ENCODE measurements around the gene PPIF. TPM values are rescaled to one million over a fixed set of nuclear protein-coding genes. Genes with fewer than 3 reads are reported as not detected.

The PPIF gene
- total and polyA plus RNA-seq, 2 of the 4 experiments (the other 2 are of a cell fraction) = 29.2 to 130 TPM

GRCh38 chr10:79354615-79355014 is 7.3 kb downstream of the PPIF start:
- POLR2A ChIA-PET (ENCODE audit: unreplicated experiment) = no interaction called here
- in situ Hi-C loops (cut with MboI; ENCODE audit: low sequenced_read_pairs) (no loop called here), intact Hi-C loops (cut with micrococcal nuclease) (no loop called here), dilution Hi-C loops (cut with HindIII; ENCODE audit: low sequenced_read_pairs, unreplicated experiment) (no loop called here)
- H3K27me3 ChIP-seq (ENCODE audit: control insufficient read depth, insufficient read depth, low read length) = no peaks in the 10 kb centered on the region
- DNase-seq (no peak), ATAC-seq (ENCODE audit: low read depth) (no peak)
- no peak overlapping the region for H4K8ac ChIP-seq (ENCODE audit: low read depth in 2 of 2, low read length in 2 of 2)
- no peak overlapping the region for H2BK15ac ChIP-seq (ENCODE audit: low read depth, low read length)
- H3K27ac ChIP-seq (ENCODE audit: insufficient read depth, low read length) = no peak overlapping the region
- H2BK120ac ChIP-seq (ENCODE audit: low read depth, low read length) = no peak overlapping the region
- CTCF ChIA-PET = no interaction called here
- no peak overlapping the region for H2BK20ac ChIP-seq (ENCODE audit: low read depth, low read length)
- H3K14ac ChIP-seq (replicated peaks; ENCODE audit: low read depth, low read length) = no peak overlapping the region
- no peak overlapping the region for H2BK5ac ChIP-seq (ENCODE audit: low read depth, low read length, poor library complexity, severe bottlenecking)
- no peak overlapping the region for H3K18ac ChIP-seq (ENCODE audit: low read depth, low read length)
- WGBS, 2 experiments (ENCODE audit: extremely low coverage in 2 of 2, insufficient read length in 1 of 2) = 100% methylated on average over 2 of the region's 6 CpGs; no CpG with 5 or more reads in 1 of the 2 experiments
- no peak overlapping the region for H3K23ac ChIP-seq (ENCODE audit: low read depth, low read length)
- H2AK5ac ChIP-seq (ENCODE audit: low read depth, low read length) = no peak overlapping the region
- H3K4me3 ChIP-seq (ENCODE audit: insufficient read depth, low read depth, low read length) = no peak overlapping the region
- H2AFZ ChIP-seq (replicated peaks; ENCODE audit: low read length, poor library complexity) = no peak overlapping the region
- peaks cover 62% of the 10 kb centered on the region for H3K36me3 ChIP-seq (ENCODE audit: control insufficient read depth, insufficient read depth, low read length)
- H3K79me1 ChIP-seq (ENCODE audit: low read depth in 1 of 2, low read length in 2 of 2) = peaks cover 19 to 55% of the 10 kb centered on the region in 2 experiments
- H3K4me2 ChIP-seq (ENCODE audit: low read depth, low read length) = no peak overlapping the region
- H4K91ac ChIP-seq (ENCODE audit: insufficient read depth, low read depth, low read length) = no peak overlapping the region
- no peaks in the 10 kb centered on the region for H3K9me3 ChIP-seq (ENCODE audit: control insufficient read depth, insufficient read depth, low read length)
- TF ChIP-seq RFX5 (IDR thresholded peaks at IDR 0.05; ENCODE audit: low read depth, low read length) = no peak
- TF ChIP-seq CHD1 (IDR thresholded peaks at IDR 0.05; ENCODE audit: low read depth, low read length) = no peak
- TF ChIP-seq POLR2A (IDR thresholded peaks at IDR 0.05; ENCODE audit: low read depth, low read length) = no peak
- no peak for TF ChIP-seq RCOR1 (IDR thresholded peaks at IDR 0.05; ENCODE audit: insufficient replicate concordance, low read length)
- no peak for TF ChIP-seq CEBPB (IDR thresholded peaks at IDR 0.05; ENCODE audit: low read depth, low read length)
- TF ChIP-seq MAZ (IDR thresholded peaks at IDR 0.05; ENCODE audit: borderline replicate concordance, low read depth, low read length) = no peak
- no peak for TF ChIP-seq FOS (IDR thresholded peaks at IDR 0.05; ENCODE audit: low read depth, low read length)
- TF ChIP-seq USF2 (IDR thresholded peaks at IDR 0.05; ENCODE audit: low read depth, low read length) = no peak
- no peak for TF ChIP-seq NFE2L2 (IDR thresholded peaks at IDR 0.05; ENCODE audit: low read depth, low read length)
- no peak for TF ChIP-seq SMC3 (IDR thresholded peaks at IDR 0.05; ENCODE audit: low read depth, low read length)
- no peak for TF ChIP-seq MAFK (IDR thresholded peaks at IDR 0.05; ENCODE audit: low read depth, low read length)
- no peak for TF ChIP-seq CTCF (conservative IDR thresholded peaks at IDR 0.05; ENCODE audit: low read depth, low read length)
- TF ChIP-seq ELK1 (IDR thresholded peaks at IDR 0.05; ENCODE audit: borderline replicate concordance, low read depth, low read length) = no peak
- no peak for TF ChIP-seq RAD21 (IDR thresholded peaks at IDR 0.05; ENCODE audit: low read length)
- no peak for TF ChIP-seq MXI1 (IDR thresholded peaks at IDR 0.05; ENCODE audit: borderline replicate concordance, low read depth, low read length)
- no peak for TF ChIP-seq BHLHE40 (IDR thresholded peaks at IDR 0.05; ENCODE audit: low read depth, low read length)
- no peak overlapping the region for H3K9ac ChIP-seq (ENCODE audit: low read depth, low read length)
- H3K9me1 ChIP-seq (ENCODE audit: insufficient read depth, low read length) = peaks cover 12% of the 10 kb centered on the region
- peak overlapping the region; percentile 3 for H2AK9ac ChIP-seq (replicated peaks; ENCODE audit: low read depth, low read length, poor library complexity)
- H3K4ac ChIP-seq (ENCODE audit: low read depth, low read length) = no peak overlapping the region
- BruUV-seq (replicated peaks) = no TSS peak
- H3K4me1 ChIP-seq (ENCODE audit: control insufficient read depth, insufficient read depth, low read length) = peaks cover 1% of the 10 kb centered on the region; the same call in 1 of the 2 replicates
- H4K20me1 ChIP-seq (ENCODE audit: insufficient read depth, low read length) = peaks cover 46% of the 10 kb centered on the region
- no peak overlapping the region for H3K56ac ChIP-seq (ENCODE audit: extremely low read depth, insufficient read depth, low read length)
- H4K5ac ChIP-seq (ENCODE audit: low read depth, low read length) = no peak overlapping the region
